ENCODE results near the gene NUDT3.

NUDT3 gene

DNA sequence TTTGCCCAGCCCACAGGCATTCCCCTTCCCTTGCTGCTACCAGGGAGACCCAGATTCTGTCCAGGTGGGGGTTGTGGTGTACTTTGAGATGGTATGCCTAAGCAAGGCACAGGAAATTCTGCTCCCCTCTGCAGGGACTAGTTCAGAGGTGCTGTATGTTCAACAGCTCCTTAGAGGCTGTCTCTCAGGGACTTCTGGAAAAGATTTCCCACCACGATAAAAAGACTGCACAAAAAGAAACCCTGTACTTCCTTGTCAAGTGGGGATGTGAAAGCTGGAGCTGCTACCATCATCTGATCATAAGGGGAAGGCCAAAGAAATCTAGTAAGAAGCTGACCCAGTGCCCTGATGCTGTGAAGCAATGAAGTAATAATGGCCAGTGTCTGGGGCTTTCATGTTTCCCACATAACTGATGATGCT lies 92.1 kb downstream of the NUDT3 start:
- no peak for DNase-seq (ENCODE audit: insufficient read length, low spot score)
- FAIRE-seq, result no peak

DNA sequence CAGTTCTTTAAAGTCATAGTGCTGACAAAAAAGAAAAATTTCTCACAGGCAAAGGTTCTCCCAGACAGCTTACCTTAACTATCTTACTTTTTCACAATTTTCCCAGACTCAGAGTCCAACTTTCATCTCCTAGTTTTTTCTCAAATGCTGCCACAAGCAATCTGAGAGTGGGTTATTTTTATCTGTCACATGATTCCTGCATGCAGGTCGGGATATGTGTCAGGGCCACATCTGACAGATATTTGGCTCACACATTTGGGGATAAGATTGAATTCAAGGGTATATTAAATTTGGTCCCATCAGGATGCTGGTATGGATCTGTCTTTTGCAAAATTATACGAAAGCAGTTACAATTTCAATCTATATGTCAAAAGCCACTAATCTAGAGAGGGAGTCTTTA lies 93.5 kb downstream of the NUDT3 start:
- FAIRE-seq (no peak), DNase-seq (ENCODE audit: insufficient read length, low spot score) (no peak)

DNA sequence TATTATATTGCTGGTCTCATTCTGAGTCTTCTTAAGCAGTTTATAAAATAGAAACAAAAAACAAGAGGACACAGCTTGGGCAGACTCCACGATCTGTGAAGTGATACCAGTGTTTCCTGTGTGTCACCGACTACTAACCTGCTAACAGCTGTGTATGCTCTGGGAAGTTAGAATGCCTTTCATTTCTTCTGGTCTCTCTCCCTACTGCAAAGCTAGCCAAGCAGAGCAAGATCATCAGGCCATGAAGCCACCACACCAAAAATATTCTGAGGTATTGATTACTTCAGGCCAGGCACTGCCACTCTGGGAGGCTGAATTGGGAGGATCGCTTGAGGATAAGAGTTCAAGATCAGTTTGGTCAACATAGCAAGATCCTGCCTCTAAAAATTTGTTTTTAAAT lies 96.7 kb downstream of the NUDT3 start:
- FAIRE-seq, result no peak
- DNase-seq (ENCODE audit: insufficient read length, low spot score), result no peak

DNA sequence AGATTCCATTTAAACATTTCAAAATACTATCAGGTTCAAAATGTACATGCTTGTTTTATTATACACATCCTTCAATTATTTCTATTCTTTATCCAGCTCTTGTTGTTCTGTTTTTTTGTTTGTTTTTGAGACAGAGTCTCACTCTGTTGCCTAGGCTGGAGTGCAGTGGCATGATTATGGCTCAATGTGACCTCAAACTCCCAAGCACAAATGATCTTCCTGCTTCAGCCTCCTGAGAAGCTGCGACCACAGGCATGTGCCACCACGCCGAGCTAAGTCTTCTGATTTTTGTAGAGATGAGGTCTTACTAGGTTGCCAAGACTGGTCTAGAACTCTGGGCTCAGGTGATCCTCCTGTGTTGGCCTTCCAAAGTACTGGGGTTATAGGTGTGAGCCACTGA lies 99.5 kb downstream of the NUDT3 start:
- no peak for FAIRE-seq
- DNase-seq (ENCODE audit: insufficient read length, low spot score), result no peak

DNA sequence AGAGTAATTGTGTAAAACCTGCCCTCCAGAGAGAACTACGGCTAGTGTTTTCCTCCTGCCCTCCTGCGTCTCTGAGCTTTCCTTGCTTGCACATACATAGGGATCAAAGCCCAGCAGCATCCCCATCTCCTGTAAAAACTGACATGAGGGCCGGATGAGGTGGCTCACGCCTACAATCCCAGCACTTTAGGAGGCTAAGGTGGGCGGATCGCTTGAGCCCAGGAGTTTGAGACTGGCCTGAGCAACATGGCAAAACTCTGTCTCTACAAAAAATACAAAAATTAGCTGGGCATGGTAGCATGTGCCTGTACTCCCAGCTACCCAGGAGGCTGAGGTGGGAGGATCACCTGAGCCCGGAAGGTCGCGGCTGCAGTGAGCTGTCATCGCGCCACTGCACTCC lies 103.3 kb downstream of the NUDT3 start:
- FAIRE-seq (no peak), DNase-seq (ENCODE audit: insufficient read length, low spot score) (no peak)

DNA sequence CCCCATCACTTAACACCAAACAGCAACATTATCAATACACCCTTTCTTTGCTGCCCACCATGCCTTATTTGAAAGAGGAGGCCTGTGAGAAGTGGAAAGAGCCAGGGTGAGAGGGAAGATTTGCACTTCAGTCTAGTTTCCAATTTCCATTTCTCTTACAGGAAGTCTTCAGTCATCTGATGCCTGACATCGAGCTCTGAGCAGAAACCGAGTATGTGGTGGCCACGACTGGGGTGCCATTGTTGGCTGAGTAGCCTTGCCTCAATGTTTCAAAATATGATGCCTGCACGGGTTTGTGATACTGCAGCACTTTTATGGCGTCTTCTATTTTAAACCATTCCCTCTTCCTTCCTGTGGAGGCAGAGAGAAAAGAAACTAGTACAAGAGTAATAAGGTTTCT lies 103.9 kb downstream of the NUDT3 start:
- DNase-seq (ENCODE audit: insufficient read length, low spot score), result no peak
- FAIRE-seq, result no peak

DNA sequence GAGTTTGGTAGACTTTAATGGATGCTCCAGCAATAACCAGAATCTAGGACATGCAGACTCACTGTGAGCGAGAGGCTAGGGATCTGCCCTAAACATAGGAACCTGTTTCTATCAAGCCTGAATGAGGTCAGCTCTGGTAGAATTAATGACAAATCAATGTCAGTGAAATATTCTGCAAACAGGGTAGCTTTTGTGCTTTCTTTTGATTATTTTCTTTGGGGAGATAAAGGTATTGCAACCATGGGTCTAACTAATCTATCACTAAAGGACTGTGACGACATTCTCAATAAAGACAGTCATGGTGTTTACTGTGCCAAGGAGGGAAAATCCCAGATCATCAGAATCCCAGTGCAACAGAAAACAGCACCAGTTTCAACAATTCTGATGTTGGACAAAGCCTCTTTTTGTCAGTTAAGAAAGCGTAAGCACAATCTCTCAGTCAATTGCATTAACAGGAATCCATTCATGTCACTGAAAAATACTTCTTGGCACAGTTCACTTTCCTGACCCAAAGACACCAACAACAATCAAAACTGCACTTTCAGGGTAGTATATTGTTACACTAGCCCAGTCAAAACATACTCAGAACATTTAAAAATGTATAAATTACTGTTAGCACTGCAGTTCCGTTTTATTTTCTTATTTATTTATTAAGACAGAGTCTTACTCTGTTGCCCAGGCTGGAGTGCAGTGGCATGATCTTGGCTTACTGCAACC lies 106.9 kb downstream of the NUDT3 start:
- FAIRE-seq (no peak), DNase-seq (ENCODE audit: insufficient read length, low spot score) (no peak)

DNA sequence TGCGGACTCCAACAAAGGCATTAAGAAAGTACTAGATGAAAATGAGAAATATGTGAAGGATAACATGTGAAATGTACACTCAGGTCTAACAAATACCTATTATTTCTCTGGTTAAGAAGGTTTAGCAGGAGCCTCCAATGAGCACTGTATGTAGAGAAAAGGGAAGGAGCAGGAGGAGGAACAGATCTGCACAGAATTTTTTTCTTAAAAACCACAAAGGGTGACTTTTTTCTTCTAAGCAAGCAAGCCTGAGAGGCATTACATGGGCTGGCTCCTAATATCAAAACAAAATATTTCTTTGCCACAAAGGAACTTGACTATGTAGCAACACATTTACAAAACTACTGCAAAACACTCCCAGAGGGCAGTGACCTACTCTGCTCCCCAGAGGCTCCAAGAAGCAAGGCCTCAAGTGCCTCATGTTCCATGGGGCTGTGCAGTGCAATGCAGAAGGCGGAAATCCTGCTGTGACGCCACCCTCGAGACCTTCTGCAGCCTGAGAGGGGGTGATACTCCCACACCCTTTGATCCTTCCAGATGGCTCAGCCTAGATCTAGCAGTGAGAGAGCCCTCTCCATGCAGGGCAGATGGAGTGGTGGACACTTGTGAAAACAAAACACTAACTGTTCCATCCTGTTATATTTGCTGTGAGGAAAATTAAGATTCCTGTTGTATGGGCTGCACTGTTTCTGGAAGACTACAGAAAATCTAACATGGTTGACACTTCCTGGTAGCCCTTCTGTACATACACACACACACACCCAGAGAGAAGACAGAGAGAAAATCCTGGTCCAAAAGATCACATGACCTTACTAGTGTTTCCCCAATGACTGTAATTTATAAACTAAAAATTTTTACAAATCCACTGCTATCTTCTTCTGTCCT lies 107.7 kb downstream of the NUDT3 start:
- FAIRE-seq (no peak), DNase-seq (ENCODE audit: insufficient read length, low spot score) (no peak)

DNA sequence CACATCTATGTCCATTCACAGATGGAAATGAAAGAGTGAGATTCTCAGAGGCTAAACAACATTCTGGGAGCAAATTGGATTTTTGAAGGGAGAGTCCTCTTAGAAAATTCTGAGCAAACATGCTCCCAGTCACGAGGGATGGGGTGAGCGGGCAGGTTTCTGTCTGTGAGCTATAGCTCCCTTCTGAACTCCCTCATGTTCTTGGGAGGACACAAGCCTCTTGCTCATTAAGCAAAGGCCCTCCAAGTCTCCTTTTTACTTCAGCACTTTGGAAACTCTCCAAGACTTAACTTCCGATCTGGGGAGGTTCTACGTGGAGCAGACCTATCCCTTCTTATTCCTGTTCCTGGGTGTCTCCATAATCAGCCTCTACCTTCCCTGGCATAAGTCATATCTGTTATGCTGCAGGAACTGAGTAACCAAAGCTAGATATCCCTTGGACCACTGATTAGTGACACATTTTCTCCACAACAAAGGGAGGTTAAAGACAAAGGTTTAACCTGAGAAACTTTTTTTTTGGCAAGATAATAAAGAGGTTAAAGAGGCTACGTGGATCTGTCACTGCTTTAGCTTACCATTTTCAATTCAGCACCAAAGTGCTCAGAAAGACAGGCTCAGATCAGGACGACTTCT lies 110.7 kb downstream of the NUDT3 start:
- FAIRE-seq (no peak), DNase-seq (ENCODE audit: insufficient read length, low spot score) (no peak)

DNA sequence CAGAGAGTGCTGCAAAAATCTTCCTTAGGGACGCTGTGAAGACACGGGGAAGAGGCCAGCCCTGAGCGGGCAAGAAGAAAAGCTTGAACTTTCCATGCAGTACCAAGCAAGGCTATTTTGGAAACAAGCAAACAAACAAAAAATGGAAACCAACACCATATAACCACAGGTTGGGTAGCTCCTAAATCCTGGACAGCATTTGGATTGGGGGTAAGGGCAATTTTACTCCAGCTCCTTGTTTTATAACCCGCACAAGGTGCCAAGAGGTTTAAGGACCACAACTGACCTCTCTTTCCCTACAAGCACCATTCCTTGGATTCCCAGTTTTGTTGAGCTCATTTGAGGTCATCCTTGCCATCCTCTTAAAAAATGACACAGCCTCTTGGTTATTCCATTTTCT lies 112.3 kb downstream of the NUDT3 start:
- no peak for FAIRE-seq
- no peak for DNase-seq (ENCODE audit: insufficient read length, low spot score)

DNA sequence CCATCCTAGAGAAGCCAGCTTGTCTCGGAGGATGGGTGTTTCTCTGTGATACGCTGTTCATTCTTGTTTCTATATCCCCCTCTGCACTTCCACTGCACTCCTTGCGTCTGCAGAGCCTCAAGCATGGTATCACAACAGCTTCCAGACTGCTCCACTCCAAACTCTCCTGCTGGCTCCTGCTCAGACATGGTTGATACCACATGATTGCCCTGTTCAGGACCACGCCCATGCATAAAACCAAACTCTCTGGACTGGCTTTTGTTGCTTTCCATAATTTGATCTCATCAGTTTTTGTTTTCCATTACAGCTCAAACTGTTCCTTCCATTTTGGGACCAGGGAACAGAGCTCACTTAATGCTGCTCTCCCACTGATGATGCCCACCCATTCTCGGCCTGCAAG lies 113.6 kb downstream of the NUDT3 start:
- FAIRE-seq (no peak), DNase-seq (ENCODE audit: insufficient read length, low spot score) (no peak)

DNA sequence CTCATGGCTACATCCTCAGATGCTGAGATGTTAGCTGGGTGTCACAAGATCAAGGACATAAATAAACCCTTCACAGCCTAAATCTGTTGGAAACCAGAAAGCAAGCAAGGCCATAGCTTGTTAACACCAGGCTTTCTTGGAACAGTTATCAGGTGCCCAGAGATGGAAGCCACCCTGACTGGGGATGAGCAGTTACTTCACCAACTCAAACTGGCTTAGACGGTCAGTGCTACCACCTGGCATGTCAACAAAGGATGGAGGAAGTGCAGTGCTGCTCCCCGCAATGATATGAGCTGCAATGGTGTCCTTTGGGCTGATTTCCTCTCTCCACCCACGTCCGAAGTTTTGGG lies 114.7 kb downstream of the NUDT3 start:
- FAIRE-seq (no peak), DNase-seq (ENCODE audit: insufficient read length, low spot score) (no peak)

DNA sequence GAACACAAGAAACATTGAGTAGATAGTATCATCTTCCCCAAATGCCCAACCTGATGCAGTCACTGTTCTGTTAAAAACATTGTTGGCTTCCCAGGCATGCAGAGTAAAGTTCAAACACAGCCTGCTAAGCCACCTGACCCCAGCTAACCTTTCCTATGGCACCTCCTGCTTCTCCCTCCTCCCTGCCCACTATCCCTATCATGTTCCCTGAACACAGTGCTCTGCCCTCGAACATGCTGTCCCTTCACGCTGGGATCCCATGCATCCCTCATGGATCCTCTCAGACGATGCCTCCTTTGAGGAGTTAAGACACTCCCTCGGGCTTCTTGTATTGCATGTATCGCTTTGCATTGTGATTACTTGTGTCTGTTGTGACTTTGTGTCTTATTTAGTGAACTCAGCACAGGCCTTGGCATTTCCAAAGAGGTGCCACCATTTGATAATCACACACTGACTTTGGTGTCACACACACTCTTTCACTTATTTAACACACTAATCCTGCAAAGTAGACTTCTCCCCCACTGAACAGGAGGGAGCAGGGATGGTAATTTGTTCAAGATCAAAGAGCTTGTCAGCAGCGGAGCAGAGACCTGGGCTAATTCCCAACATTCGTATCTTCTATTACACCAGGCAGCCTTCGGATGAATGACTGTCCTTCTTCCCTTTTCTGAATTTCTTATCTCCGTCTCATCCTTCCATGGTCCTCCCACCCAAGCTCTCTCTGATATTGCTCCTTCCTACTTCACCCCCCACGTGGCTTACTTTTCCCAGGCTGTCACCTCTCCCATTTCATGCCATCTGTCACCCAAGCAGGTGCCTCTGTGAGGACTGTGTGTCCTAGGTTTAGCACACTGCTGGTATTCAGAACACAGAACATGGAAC lies 115.3 kb downstream of the NUDT3 start:
- DNase-seq (ENCODE audit: insufficient read length, low spot score) (no peak), FAIRE-seq (no peak)

DNA sequence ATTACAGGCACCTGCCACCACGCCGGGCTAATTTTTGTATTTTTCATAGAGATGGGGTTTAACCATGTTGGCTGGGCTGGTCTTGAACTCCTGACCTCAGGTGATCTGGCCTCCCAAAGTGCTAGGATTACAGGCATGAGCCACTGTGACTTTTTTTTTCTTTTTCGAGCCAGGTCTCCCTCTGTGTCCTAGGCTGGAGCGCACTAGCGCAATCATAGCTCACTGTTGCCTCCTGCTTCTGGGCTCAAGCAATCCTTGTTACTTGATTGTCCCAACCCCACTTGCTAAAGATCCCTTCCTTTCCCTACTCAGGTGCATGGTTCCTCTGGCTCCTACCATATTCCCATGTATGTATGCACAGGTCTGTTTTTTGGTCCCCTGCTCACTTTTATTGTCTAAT lies 116.3 kb downstream of the NUDT3 start:
- DNase-seq (ENCODE audit: insufficient read length, low spot score) (no peak), FAIRE-seq (no peak)

DNA sequence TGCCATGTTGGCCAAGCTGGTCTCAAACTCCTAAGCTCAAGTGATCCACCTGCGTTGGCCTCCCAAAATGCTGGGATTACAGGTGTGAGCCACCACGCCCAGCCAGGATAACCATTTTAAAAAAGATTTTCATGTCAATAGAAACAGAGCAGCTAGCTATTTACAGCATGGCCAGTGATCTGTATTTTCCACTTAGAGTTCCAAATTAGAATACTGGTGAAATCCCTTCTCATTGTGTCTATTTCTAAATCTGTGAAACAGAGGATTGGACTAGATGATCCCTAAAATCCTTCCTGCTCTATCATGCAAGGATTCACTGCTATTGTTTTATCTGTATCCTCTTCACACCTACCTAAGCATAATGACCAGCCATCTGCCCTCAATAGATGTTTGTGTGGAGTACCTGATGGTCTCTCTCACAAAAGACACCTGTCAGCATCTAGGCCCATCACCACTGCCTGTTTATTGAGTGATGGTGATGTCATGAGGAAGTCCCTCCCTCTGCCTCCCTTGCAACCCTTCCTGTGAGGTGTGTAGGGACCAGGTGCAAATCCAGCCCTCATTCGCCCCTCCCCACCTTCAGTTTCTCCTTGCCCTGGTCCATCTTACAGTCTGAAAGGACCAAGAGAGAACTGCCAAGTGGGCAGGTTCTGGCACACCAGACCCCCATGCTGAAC lies 117.2 kb downstream of the NUDT3 start:
- FAIRE-seq, result no peak
- no peak for DNase-seq (ENCODE audit: insufficient read length, low spot score)

DNA sequence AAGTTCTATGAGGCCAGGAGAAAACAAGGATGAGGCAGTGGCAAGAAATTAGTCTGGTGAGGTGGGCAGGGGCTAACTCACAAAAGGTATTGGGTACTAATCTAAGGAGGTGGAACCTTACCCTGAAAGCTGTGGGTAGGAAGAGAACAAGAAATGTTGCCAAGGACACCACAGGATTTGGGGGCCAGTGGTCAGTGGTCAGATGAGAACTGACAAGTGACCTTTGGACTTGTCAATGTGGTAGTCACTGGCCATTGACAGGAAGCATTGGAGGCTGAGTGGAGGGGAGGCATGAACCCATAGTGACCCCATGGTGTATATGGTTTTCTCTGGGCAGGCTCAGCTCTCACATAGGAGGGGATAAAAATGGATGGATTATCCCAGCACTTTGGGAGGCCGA lies 118.3 kb downstream of the NUDT3 start:
- FAIRE-seq (no peak), DNase-seq (ENCODE audit: insufficient read length, low spot score) (no peak)

DNA sequence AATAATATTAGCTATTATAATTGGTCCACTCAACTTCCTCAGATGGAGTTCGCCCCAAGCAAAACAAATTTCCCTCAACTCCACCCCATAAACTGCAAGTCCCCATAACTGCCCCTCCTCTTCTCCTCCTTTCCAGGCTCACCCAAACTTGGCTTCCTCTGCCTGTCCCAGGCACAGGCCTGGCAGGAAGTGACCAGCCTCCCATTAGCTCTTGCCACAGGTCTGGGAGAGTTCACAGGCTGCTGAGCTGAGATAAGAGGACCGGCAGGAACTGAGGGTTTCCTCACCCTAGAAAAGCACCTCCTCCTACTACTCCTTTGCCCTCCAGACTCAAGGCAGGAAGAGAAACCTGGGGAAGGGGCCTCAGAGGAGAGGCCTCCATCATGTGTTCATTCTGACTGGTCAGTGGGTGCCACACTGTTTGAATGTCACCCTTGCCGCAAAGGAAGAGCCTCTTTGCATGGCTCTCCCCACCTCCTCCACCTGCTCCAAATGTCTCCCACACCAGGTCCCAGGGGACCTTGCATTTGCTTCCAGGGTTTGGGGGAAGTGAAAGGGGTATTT lies 119.1 kb downstream of the NUDT3 start:
- no peak for FAIRE-seq
- peak; percentile 19 for DNase-seq (ENCODE audit: insufficient read length, low spot score)

DNA sequence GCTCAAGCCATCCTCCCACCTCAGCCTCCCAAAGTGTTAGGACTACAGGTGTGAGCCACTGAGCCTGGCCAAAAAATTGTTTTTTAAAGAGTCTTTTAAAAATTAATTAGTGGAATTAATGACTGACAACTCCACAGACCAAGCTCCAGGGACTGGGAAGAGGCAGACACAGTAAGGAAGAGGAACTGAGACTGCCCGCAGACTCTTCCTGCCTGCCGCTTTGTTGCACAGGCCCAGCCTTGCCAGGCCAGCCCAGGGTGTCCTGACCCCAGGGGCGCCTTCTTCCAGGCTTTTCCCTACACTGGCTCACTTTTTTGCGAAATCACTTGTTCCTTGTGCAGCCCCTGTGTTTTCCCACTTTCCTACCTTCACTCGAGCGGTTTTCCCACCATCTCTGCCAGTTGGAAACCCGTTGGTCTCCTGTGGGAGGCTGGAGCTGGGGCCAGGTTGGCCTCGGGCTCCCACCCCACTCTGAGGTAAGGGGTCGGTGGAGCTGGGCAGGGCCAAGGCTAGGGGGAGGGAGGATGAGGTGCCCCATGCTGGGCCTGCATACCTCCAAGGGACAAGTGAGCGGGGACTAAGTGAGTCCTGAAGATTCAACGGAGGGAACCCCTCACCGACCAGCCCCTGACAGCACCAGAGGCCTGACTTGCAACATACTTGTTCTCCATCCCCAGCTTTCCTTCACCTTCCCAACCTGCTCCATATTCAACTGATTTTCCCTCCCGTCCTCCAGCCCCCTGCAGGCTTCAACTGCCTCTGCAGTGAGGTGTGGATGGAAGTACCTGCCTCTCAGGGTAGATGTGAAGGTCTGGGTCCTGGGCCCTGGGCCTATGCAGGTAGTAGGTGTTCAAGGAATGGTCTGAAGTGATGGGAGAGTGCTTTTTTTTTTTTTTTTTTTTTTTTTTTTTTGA lies 120.2 kb downstream of the NUDT3 start:
- no peak for DNase-seq (ENCODE audit: insufficient read length, low spot score)

More for the DNA sequence above, 120.2 kb downstream of the NUDT3 start:
- no peak for FAIRE-seq
